Measurements from ENCODE around the gene LPCAT3. TPM values are rescaled to one million over a fixed set of nuclear protein-coding genes. Genes with fewer than 3 reads are reported as not detected.

LPCAT3 gene
- total RNA-seq, 1 experiment from 2014 or later, result 56.6 TPM

DNA sequence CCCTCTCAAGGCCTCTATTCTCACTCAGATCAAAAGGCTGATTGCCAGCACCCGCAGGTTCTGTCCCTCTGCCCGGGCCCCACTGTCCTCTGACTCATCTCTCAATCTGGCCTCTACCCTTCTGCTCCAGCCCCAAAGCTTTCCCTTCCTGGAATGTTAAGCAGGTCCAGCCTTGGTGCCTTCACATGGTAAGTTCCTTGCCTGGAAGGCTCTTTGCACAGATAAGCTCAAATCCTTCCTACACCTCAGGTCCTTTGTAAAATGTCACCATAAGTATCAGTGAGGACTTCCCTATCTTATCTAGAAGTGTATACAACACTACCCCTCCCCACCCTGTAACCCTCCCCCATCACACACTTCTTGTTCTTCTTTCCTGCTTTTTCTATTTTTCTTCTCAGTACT, 22.2 kb downstream of the LPCAT3 start:
- ChIA-PET POLR2A (ENCODE audit: low non-redundant PET) (no interaction called here), CTCF (interaction anchor here (0.7 kb wide), 1 partner anchor 49 kb away, joined by 6 read pairs; no protein-coding TSS in a partner anchor)
- Histone ChIP-seq H3K9me3 (ENCODE audit: low read depth, low read length, poor library complexity, severe bottlenecking) (no peaks in the 10 kb centered on the region), H3K4me3 (ENCODE audit: low read depth, low read length, poor library complexity, severe bottlenecking) (no peak overlapping the region), H3K27me3 (replicated peaks; ENCODE audit: insufficient read depth, low read depth, low read length, poor library complexity) (no peaks in the 10 kb centered on the region), H3K4me1 (ENCODE audit: insufficient read depth, low read length, poor library complexity, severe bottlenecking) (no peaks in the 10 kb centered on the region), H3K36me3 (ENCODE audit: insufficient read depth, low read length, poor library complexity, severe bottlenecking) (peaks cover 11% of the 10 kb centered on the region), H3K27ac (ENCODE audit: low read depth, low read length, poor library complexity, severe bottlenecking) (no peak overlapping the region)
- no TSS peak for BruUV-seq (replicated peaks)
- TF ChIP-seq CTCF (conservative IDR thresholded peaks at IDR 0.05; ENCODE audit: low read depth, low read length) (no peak), EZH2 (IDR thresholded peaks at IDR 0.05; ENCODE audit: borderline replicate concordance, low read depth, low read length, poor library complexity, severe bottlenecking) (no peak)
- no peak for DNase-seq (ENCODE audit: low spot score)
- intact Hi-C loops (cut with micrococcal nuclease; ENCODE audit: unreplicated experiment), result no loop called here

- no peak for DNase-seq (ENCODE audit: low spot score)
- Histone ChIP-seq H3K27me3 (replicated peaks; ENCODE audit: insufficient read depth, low read depth, low read length, poor library complexity) (no peaks in the 10 kb centered on the region), H3K27ac (ENCODE audit: low read depth, low read length, poor library complexity, severe bottlenecking) (no peak overlapping the region), H3K4me1 (ENCODE audit: insufficient read depth, low read length, poor library complexity, severe bottlenecking) (no peaks in the 10 kb centered on the region), H3K36me3 (ENCODE audit: insufficient read depth, low read length, poor library complexity, severe bottlenecking) (peaks cover 16% of the 10 kb centered on the region), H3K4me3 (ENCODE audit: low read depth, low read length, poor library complexity, severe bottlenecking) (no peak overlapping the region), H3K9me3 (ENCODE audit: low read depth, low read length, poor library complexity, severe bottlenecking) (no peaks in the 10 kb centered on the region)
- no TSS peak for BruUV-seq (replicated peaks)
- TF ChIP-seq CTCF (conservative IDR thresholded peaks at IDR 0.05; ENCODE audit: low read depth, low read length), result no peak
- TF ChIP-seq EZH2 (IDR thresholded peaks at IDR 0.05; ENCODE audit: borderline replicate concordance, low read depth, low read length, poor library complexity, severe bottlenecking), result no peak
- ChIA-PET CTCF (no interaction called here), POLR2A (ENCODE audit: low non-redundant PET) (no interaction called here)
- intact Hi-C loops (cut with micrococcal nuclease; ENCODE audit: unreplicated experiment), result no loop called here
These were observed 30.2 kb downstream of the LPCAT3 start for GRCh38 chr12:6987956-6988553.

- intact Hi-C loops (cut with micrococcal nuclease; ENCODE audit: unreplicated experiment), result no loop called here
- Histone ChIP-seq H3K27ac (ENCODE audit: low read depth, low read length, poor library complexity, severe bottlenecking) (no peak overlapping the region), H3K4me1 (ENCODE audit: insufficient read depth, low read length, poor library complexity, severe bottlenecking) (no peaks in the 10 kb centered on the region), H3K4me3 (ENCODE audit: low read depth, low read length, poor library complexity, severe bottlenecking) (no peak overlapping the region), H3K27me3 (replicated peaks; ENCODE audit: insufficient read depth, low read depth, low read length, poor library complexity) (no peaks in the 10 kb centered on the region), H3K9me3 (ENCODE audit: low read depth, low read length, poor library complexity, severe bottlenecking) (no peaks in the 10 kb centered on the region), H3K36me3 (ENCODE audit: insufficient read depth, low read length, poor library complexity, severe bottlenecking) (peaks cover 52% of the 10 kb centered on the region)
- no peak for TF ChIP-seq EZH2 (IDR thresholded peaks at IDR 0.05; ENCODE audit: borderline replicate concordance, low read depth, low read length, poor library complexity, severe bottlenecking)
- no peak for TF ChIP-seq CTCF (conservative IDR thresholded peaks at IDR 0.05; ENCODE audit: low read depth, low read length)
- ChIA-PET POLR2A (ENCODE audit: low non-redundant PET) (no interaction called here), CTCF (no interaction called here)
- DNase-seq (ENCODE audit: low spot score), result no peak
- BruUV-seq (replicated peaks), result no TSS peak
These were observed 35.7 kb downstream of the LPCAT3 start for GRCh38 chr12:6982532-6982931.
